Neuronal stem cell (in vitro differentiated cells): ENCODE results near the gene FLVCR1.
"Not testable (repeated sequence)": the region's sequence is repeated elsewhere in the genome, so short reads cannot be mapped to it uniquely, and the experiment has no call there.

Experiments
- DNase-seq: peaks from one replicate; pipeline ENCODE4 v3.0.0-alpha.2; 2013; ENCODE audit warnings: low spot score
- H2AFZ ChIP-seq: one replicate; pipeline ENCODE4 v1.6.1; 2013; ENCODE audit warnings: mild to moderate bottlenecking, low read length, inconsistent platforms
- H2AK5ac ChIP-seq: 2 replicates; pipeline ENCODE4 v1.6.1; 2013; ENCODE audit warnings: low read depth, mild to moderate bottlenecking, inconsistent platforms, low read length, moderate library complexity, mixed read lengths
- H2BK120ac ChIP-seq: 2 replicates; pipeline ENCODE4 v1.6.1; 2013; ENCODE audit warnings: low read depth, mild to moderate bottlenecking, inconsistent platforms, low read length, moderate library complexity, mixed read lengths
- H2BK12ac ChIP-seq: one replicate; pipeline ENCODE4 v1.6.1; 2013; ENCODE audit warnings: low read length, inconsistent platforms
- H2BK15ac ChIP-seq: 2 replicates; pipeline ENCODE4 v1.6.1; 2013; ENCODE audit warnings: mild to moderate bottlenecking, low read length, inconsistent platforms, mixed read lengths
- H2BK5ac ChIP-seq: one replicate; pipeline ENCODE4 v1.6.1; 2013; ENCODE audit warnings: inconsistent platforms, mild to moderate bottlenecking, low read length, moderate library complexity
- H3K14ac ChIP-seq: one replicate; pipeline ENCODE4 v1.6.1; 2013; ENCODE audit warnings: low read length, inconsistent platforms
- H3K18ac ChIP-seq: 2 replicates; pipeline ENCODE4 v1.6.1; 2013; ENCODE audit warnings: low read length, inconsistent platforms
- H3K23ac ChIP-seq: 2 replicates; pipeline ENCODE4 v1.6.1; 2013; ENCODE audit warnings: low read depth, mild to moderate bottlenecking, mixed read lengths, low read length, inconsistent platforms; ENCODE audit not compliant: poor library complexity
- H3K27ac ChIP-seq: replicated peaks from 3 replicates; pipeline ENCODE4 v1.5.1; 2013; ENCODE audit warnings: low read length, inconsistent platforms
- H3K27me3 ChIP-seq, 3 experiments: 2 replicates each; pipeline ENCODE4 v1.6.1; 2013; ENCODE audit warnings: low read length in 3 of 3, mild to moderate bottlenecking in 2 of 3, inconsistent platforms in 1 of 3, low read depth in 1 of 3, mixed read lengths in 1 of 3, moderate library complexity in 1 of 3; ENCODE audit not compliant: control insufficient read depth in 3 of 3, insufficient read depth in 3 of 3
- H3K36me3 ChIP-seq, 2 donors: replicated peaks in 1 of 2; 2 replicates each; pipeline ENCODE4 v1.6.1; 2013; ENCODE audit warnings: low read length in 2 of 2; ENCODE audit not compliant: control insufficient read depth in 2 of 2, insufficient read depth in 2 of 2
- H3K4ac ChIP-seq: 2 replicates; pipeline ENCODE4 v1.6.1; 2013; ENCODE audit warnings: inconsistent platforms, mild to moderate bottlenecking, low read length, moderate library complexity
- H3K4me1 ChIP-seq, 2 donors: 1 replicate in 1 of 2; 2 replicates in 1 of 2; pipeline ENCODE4 v1.6.1; 2013; ENCODE audit warnings: low read length in 2 of 2, low read depth in 1 of 2; ENCODE audit not compliant: control insufficient read depth in 2 of 2, insufficient read depth in 1 of 2
- H3K4me2 ChIP-seq: one replicate; pipeline ENCODE4 v1.6.1; 2013; ENCODE audit warnings: mild to moderate bottlenecking, low read length, inconsistent platforms; ENCODE audit not compliant: insufficient read depth, poor library complexity, severe bottlenecking
- H3K4me3 ChIP-seq, 2 donors: 2 replicates each; pipeline ENCODE4 v1.5.1; 2013; ENCODE audit warnings: low read length in 2 of 2, mild to moderate bottlenecking in 2 of 2, inconsistent platforms in 1 of 2, moderate library complexity in 1 of 2
- H3K79me1 ChIP-seq: one replicate; pipeline ENCODE4 v1.6.1; 2013; ENCODE audit warnings: low read depth, mild to moderate bottlenecking, inconsistent platforms, low read length, moderate library complexity
- H3K9ac ChIP-seq: one replicate; pipeline ENCODE4 v1.6.1; 2013; ENCODE audit warnings: mild to moderate bottlenecking, low read depth, low read length, inconsistent platforms; ENCODE audit not compliant: poor library complexity
- H3K9me3 ChIP-seq, 2 donors: replicated peaks in 1 of 2; 2 replicates each; pipeline versions ENCODE3 to v1.6.1; 2013; ENCODE audit warnings: low read length in 2 of 2, mild to moderate bottlenecking in 2 of 2, inconsistent platforms in 1 of 2, low read depth in 1 of 2, mixed read lengths in 1 of 2, moderate library complexity in 1 of 2; ENCODE audit not compliant: control insufficient read depth in 2 of 2, insufficient read depth in 1 of 2
- H4K8ac ChIP-seq: one replicate; pipeline ENCODE4 v1.6.1; 2013; ENCODE audit warnings: low read depth, mild to moderate bottlenecking, inconsistent platforms, low read length, moderate library complexity
- H4K91ac ChIP-seq: one replicate; pipeline ENCODE4 v1.6.1; 2013; ENCODE audit warnings: low read length, low read depth, mild to moderate bottlenecking, inconsistent platforms; ENCODE audit not compliant: poor library complexity
- WGBS, 2 donors: extraction: QIAGEN DNeasy Blood & Tissue Kit; methylation state at CpG; one replicate each; pipeline ENCODE4 v1.1.7; 2013; ENCODE audit warnings: missing lambda C conversion rate in 2 of 2, mixed read lengths in 1 of 2; ENCODE audit not compliant: insufficient read length in 2 of 2, insufficient replicate concordance in 1 of 2; ENCODE audit errors: extremely low coverage in 2 of 2; 5-methylcytosine and 5-hydroxymethylcytosine counted together

FLVCR1 gene

GRCh38 chr1:212827171-212827776, 30.8 kb upstream of the FLVCR1 start:
- H3K36me3 ChIP-seq = no peaks in the 10 kb centered on the region
- no peak overlapping the region for H2AK5ac ChIP-seq
- no peak overlapping the region for H3K4me2 ChIP-seq
- no peak overlapping the region for H2BK120ac ChIP-seq
- H3K9ac ChIP-seq = no peak overlapping the region
- H2BK12ac ChIP-seq = no peak overlapping the region
- H4K91ac ChIP-seq = no peak overlapping the region
- no peaks in the 10 kb centered on the region for H3K79me1 ChIP-seq
- DNase-seq = no peak
- no peak overlapping the region for H2AFZ ChIP-seq
- no peak overlapping the region for H3K4ac ChIP-seq
- peaks cover 8 to 16% of the 10 kb centered on the region in 2 donors for H3K9me3 ChIP-seq
- H4K8ac ChIP-seq = no peak overlapping the region
- H3K4me3 ChIP-seq = no peak overlapping the region
- whole genome bisulfite sequencing, 2 donors = no CpG with 5 or more reads among the region's 4 CpGs
- no peak overlapping the region for H3K18ac ChIP-seq
- H2BK5ac ChIP-seq = no peak overlapping the region
- H3K4me1 ChIP-seq = no peaks in the 10 kb centered on the region
- H2BK15ac ChIP-seq = no peak overlapping the region
- no peak overlapping the region for H3K27ac ChIP-seq
- no peak overlapping the region for H3K14ac ChIP-seq
- H3K23ac ChIP-seq = no peak overlapping the region
- H3K27me3 ChIP-seq = no peaks in the 10 kb centered on the region

DNA sequence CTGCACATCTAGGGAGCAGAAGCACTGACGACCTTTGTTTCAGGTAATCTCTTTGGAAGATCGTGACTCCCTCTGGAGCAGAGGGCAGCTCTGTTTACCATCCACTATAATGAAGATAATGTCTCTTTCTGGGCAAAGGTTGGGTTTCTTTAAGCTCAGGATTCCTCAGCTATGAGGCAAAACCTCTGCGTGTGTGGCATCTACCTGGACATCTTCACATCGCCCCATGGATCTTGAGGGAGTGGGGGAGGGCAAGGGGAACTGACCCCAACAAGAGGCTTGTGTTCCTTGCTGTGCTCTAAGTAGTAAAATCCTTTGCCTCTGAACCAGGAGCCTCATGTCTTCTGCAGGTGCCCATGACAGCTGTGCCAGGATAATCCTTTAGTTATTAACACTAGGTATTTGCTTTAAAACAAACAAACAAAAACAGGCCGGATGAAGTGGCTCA, 30.2 kb upstream of the FLVCR1 start:
- no peak overlapping the region for H2AK5ac ChIP-seq
- H3K27me3 ChIP-seq = no peaks in the 10 kb centered on the region
- no CpG with 5 or more reads among the region's 5 CpGs for WGBS, 2 donors
- H4K8ac ChIP-seq = no peak overlapping the region
- no peak overlapping the region for H4K91ac ChIP-seq
- H3K14ac ChIP-seq = no peak overlapping the region
- H3K79me1 ChIP-seq = no peaks in the 10 kb centered on the region
- no peak overlapping the region for H3K4me3 ChIP-seq
- no peak overlapping the region for H3K9ac ChIP-seq
- peaks cover 8 to 16% of the 10 kb centered on the region in 2 donors for H3K9me3 ChIP-seq
- H2BK15ac ChIP-seq = no peak overlapping the region
- no peak overlapping the region for H2BK120ac ChIP-seq
- no peak overlapping the region for H2BK12ac ChIP-seq
- no peaks in the 10 kb centered on the region for H3K4me1 ChIP-seq
- no peak overlapping the region for H3K4ac ChIP-seq
- H3K18ac ChIP-seq = no peak overlapping the region
- H3K27ac ChIP-seq = no peak overlapping the region
- no peaks in the 10 kb centered on the region for H3K36me3 ChIP-seq
- H3K4me2 ChIP-seq = no peak overlapping the region
- H3K23ac ChIP-seq = no peak overlapping the region
- no peak overlapping the region for H2AFZ ChIP-seq
- no peak for DNase-seq
- no peak overlapping the region for H2BK5ac ChIP-seq

DNA sequence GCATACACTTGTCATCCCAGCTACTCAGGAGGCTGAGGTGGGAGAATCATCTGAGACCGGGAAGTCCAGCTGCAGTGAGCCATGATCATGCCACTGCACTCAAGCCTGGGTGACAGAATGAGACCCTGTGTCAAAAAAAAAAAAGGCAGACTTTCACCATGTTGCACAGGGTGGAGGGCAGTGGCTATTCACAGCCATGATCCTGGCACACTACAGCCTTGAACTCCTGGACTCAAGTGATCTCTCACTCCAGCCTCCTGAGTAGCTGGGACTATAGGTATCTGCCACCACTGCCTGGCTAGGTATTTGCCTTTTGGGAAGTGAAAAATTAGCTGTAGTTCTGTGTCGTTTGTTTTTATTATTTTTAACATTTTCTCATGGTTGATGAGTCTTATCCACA, 29.7 kb upstream of the FLVCR1 start:
- H3K9ac ChIP-seq = no peak overlapping the region
- H3K27me3 ChIP-seq = no peaks in the 10 kb centered on the region

DNA sequence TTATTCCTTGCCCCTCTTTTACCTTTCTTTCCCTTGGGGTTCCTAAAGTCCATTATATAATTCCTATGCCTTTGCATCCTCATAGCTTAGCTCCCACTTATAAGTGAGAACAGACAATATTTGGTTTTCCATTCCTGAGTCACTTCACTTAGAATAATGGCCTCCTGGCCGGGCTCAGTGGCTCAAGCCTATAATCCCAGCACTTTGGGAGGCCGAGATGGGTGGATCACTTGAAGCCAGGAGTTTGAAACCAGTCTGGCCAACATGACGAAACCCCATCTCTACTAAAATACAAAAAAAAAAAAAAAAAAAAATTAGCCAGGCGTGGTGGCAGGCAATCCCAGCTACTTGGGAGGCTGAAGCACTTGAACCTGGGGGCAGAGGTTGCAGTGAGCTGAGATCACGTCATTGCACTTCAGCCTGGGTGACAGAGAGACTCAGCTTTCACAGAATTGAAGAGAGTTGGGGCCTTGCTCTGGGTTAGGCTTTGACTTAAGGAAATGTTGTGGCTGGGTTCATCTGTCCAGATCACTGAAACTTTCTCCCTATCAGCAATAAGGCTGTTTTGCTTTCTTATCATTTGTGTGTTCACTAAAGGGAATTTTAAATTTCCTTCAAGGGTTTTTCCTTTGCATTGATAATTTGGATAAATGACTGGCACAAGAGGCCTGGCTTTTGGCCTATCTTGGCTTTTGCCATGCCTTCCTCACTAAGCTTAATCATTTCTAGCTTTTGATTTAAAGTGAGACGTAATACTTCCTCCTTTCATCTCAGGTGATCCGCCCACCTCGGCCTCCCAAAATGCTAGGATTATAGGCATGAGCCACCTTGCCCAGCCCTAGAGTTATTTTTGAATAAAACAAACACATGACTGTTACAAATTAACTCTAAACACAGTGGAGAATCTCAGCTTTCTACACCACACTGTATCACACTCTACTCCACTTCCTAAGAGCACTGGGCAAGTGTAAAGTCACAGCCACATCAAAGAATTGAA, 24.6 kb upstream of the FLVCR1 start:
- H2BK120ac ChIP-seq, H3K4me1 ChIP-seq, DNase-seq, H3K4me2 ChIP-seq, H3K4me3 ChIP-seq, H2BK5ac ChIP-seq, H3K23ac ChIP-seq, H2AK5ac ChIP-seq, H4K91ac ChIP-seq, H3K36me3 ChIP-seq, H3K79me1 ChIP-seq, H3K4ac ChIP-seq, H2AFZ ChIP-seq, H3K9me3 ChIP-seq, H4K8ac ChIP-seq, H3K14ac ChIP-seq, H3K27me3 ChIP-seq, H2BK15ac ChIP-seq, H3K18ac ChIP-seq, H3K27ac ChIP-seq, H2BK12ac ChIP-seq, H3K9ac ChIP-seq: not testable (repeated sequence)
- WGBS, 2 donors = no CpG with 5 or more reads among the region's 8 CpGs

More for the DNA sequence above, 29.7 kb upstream of the FLVCR1 start:
- DNase-seq = no peak
- Histone ChIP-seq H2BK120ac (no peak overlapping the region), H3K4me3 (no peak overlapping the region), H4K8ac (no peak overlapping the region), H3K36me3 (no peaks in the 10 kb centered on the region), H2AK5ac (no peak overlapping the region), H3K9me3 (peaks cover 8 to 16% of the 10 kb centered on the region in 2 donors), H3K23ac (no peak overlapping the region), H3K27ac (no peak overlapping the region), H3K4me2 (no peak overlapping the region), H3K4me1 (no peaks in the 10 kb centered on the region), H3K18ac (no peak overlapping the region), H3K4ac (no peak overlapping the region), H3K14ac (no peak overlapping the region), H3K79me1 (no peaks in the 10 kb centered on the region), H2BK5ac (no peak overlapping the region), H4K91ac (no peak overlapping the region), H2AFZ (no peak overlapping the region), H2BK15ac (no peak overlapping the region), H2BK12ac (no peak overlapping the region)
- WGBS, 2 donors = no CpG with 5 or more reads among the region's 2 CpGs
